Breast epithelium (tissue), 3 donors: ENCODE measurements around the gene ACMSD.

Experiments
- POLR2AphosphoS5 ChIP-seq, 3 donors: sonication (generic); formaldehyde crosslinking; IDR thresholded peaks; one replicate each; pipeline ENCODE4 v1.6.1; 2017; ENCODE audit warnings: antibody characterized with exemption in 3 of 3
- TF ChIP-seq, protein P1 (sequence below), 3 donors: fragments of 450-650 bp; IDR thresholded peaks; one replicate each; pipeline ENCODE4 v1.5.1; 2016 to 2017; ENCODE audit warnings: antibody characterized with exemption in 3 of 3, mild to moderate bottlenecking in 3 of 3, moderate library complexity in 3 of 3

DNA sequence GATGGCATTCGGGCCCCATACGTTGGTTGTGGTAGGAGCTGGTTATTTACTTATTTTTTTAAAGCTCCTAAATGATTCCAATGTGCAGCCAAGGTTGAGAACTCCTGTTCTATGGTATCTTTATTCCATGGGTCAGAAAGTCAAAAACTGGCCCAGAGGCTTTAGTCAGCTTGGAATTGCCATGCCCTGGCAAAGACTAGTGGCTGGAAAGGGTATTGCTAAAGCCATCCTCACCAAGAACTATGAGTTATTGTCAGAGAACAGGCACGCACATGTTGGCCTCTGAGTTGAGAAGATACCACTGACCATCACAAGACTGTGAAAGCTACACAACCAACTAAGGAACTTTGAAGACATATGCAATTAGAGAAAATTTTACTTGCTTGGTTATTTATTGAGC is 47.9 kb upstream of the ACMSD start:
- TF ChIP-seq, protein P1, sequence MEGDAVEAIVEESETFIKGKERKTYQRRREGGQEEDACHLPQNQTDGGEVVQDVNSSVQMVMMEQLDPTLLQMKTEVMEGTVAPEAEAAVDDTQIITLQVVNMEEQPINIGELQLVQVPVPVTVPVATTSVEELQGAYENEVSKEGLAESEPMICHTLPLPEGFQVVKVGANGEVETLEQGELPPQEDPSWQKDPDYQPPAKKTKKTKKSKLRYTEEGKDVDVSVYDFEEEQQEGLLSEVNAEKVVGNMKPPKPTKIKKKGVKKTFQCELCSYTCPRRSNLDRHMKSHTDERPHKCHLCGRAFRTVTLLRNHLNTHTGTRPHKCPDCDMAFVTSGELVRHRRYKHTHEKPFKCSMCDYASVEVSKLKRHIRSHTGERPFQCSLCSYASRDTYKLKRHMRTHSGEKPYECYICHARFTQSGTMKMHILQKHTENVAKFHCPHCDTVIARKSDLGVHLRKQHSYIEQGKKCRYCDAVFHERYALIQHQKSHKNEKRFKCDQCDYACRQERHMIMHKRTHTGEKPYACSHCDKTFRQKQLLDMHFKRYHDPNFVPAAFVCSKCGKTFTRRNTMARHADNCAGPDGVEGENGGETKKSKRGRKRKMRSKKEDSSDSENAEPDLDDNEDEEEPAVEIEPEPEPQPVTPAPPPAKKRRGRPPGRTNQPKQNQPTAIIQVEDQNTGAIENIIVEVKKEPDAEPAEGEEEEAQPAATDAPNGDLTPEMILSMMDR (IDR thresholded peaks at IDR 0.05), result no peak
- TF ChIP-seq POLR2AphosphoS5 (IDR thresholded peaks at IDR 0.05), result no peak
